HCEC 1CT (cell line): ENCODE measurements around the gene L3MBTL2.
A peak's percentile ranks its signal among the peaks of the same experiment; 100 is the strongest.
"Not testable (repeated sequence)": the region's sequence is repeated elsewhere in the genome, so short reads cannot be mapped to it uniquely, and the experiment has no call there.

ENCODE experiments used
- DNase-seq: peaks from one replicate; pipeline ENCODE4 v3.0.0-alpha.2; 2017

L3MBTL2 gene

DNA sequence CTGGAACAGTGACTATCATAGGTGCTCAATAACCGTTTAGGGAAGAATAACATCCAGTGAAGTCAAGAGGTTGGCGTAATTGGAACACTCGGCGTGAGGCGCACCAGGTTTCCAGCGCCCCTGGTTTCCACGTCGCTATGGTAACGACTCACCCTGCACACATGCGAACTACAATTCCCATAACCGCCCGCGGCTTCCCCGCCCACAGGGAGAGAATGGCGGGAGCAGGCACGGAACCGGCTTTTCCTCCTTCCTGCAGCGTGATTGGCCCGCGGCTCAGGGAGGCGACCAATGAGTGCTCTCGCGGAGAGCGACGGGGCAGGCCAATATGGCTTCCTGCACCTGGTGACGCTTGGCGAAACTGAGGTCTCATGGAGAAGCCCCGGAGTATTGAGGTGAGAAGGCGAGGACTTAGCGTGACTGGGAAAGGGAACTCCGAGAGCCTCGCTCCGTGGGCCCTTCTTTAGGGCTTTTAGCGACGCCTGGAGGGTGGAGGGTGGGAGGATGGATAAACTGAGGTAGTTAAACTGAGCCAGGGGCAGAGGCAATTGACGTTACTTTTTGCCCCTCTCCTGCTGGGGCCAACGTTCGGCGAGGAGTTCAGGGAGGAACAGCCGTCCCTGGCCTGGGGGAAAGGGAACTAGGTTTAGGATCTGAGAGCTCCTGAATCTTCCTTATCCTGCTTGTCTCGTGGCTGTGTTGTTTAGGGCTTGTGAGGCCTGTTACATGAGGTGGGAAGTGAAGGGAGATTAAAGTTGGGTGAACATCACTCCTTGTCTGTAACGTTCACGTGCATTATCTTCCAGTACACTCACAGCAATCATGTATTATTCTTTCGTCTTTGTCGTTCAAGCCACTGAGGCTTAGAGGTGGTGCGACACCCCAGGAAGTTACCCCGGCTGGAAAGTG is at the start of gene L3MBTL2:
TSS of gene L3MBTL2 (plus strand) at position 321 of the 909 bp plus-strand sequence. CDS start at position 372, 51 bp downstream.
- peak; percentile 91 for DNase-seq

DNA sequence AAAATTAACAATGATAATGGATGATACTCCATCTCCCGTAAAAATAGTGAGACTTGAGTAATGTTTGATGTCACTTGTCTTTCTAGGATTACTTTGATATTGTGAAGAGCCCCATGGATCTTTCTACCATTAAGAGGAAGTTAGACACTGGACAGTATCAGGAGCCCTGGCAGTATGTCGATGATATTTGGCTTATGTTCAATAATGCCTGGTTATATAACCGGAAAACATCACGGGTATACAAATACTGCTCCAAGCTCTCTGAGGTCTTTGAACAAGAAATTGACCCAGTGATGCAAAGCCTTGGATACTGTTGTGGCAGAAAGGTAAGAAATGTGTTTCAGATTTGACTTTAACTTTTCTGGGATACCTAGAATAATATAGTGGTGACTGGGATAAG is 48.0 kb upstream of the L3MBTL2 start:
- DNase-seq, result no peak

DNA sequence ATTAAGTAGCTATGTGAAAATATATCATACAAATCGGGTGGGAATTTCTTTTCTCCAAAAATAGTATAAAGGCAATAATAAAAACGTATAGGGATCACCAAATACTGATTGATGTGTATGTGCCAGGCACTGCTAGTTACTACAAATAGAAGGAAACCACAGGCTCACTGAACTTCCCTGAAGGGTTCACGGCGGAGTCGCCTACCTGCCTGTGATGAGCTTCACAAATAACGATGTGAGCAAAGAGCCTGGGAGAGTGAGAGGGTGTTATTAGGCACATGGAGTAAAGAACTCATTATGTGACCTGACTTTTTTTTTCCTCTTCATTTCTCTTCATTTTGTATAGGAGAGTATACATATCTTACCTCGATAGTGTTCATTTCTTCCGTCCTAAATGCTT is 36.0 kb upstream of the L3MBTL2 start:
- DNase-seq, result no peak

DNA sequence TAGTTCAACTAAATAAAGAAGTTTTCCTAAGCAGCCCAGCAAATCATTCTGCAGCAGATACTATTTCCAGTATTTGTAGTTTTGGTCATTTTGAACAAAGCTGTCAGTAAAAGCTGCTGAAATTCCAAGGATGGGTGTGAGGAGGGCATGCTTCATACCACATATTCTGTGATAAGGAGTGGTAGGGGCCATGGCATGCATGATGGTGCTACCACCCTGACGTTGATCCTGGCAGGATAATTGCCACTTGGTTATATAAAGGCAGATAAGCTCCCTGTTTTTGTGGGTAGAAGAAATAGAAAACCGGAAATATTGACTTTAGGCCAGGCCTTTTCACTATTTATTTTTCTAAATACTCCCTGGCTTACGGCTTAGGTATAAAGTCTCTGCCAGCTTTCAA is 33.1 kb upstream of the L3MBTL2 start:
- DNase-seq, result no peak

DNA sequence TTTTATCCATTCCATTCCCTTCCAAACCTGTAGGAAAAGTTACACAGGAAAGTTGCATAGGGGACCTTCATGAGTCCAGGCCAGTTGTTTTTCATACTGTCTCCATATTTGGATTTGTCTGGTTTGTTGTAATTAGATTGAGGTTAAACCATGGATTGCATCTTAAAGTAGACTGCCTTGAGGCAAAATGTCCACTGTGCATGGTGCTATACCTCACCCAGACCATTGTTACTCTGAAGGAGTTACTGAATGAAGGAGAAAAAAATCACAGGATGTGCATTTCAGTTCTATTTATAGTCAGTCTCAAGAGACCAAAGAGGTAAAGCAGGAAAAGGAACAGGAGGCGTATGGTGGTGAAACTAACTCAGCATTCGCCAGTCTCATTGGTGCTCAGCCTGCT is 29.6 kb upstream of the L3MBTL2 start:
- no peak for DNase-seq

DNA sequence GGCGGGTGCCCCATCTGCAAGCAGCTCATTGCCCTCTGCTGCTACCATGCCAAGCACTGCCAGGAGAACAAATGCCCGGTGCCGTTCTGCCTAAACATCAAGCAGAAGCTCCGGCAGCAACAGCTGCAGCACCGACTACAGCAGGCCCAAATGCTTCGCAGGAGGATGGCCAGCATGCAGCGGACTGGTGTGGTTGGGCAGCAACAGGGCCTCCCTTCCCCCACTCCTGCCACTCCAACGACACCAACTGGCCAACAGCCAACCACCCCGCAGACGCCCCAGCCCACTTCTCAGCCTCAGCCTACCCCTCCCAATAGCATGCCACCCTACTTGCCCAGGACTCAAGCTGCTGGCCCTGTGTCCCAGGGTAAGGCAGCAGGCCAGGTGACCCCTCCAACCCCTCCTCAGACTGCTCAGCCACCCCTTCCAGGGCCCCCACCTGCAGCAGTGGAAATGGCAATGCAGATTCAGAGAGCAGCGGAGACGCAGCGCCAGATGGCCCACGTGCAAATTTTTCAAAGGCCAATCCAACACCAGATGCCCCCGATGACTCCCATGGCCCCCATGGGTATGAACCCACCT is 28.0 kb upstream of the L3MBTL2 start:
- no peak for DNase-seq

DNA sequence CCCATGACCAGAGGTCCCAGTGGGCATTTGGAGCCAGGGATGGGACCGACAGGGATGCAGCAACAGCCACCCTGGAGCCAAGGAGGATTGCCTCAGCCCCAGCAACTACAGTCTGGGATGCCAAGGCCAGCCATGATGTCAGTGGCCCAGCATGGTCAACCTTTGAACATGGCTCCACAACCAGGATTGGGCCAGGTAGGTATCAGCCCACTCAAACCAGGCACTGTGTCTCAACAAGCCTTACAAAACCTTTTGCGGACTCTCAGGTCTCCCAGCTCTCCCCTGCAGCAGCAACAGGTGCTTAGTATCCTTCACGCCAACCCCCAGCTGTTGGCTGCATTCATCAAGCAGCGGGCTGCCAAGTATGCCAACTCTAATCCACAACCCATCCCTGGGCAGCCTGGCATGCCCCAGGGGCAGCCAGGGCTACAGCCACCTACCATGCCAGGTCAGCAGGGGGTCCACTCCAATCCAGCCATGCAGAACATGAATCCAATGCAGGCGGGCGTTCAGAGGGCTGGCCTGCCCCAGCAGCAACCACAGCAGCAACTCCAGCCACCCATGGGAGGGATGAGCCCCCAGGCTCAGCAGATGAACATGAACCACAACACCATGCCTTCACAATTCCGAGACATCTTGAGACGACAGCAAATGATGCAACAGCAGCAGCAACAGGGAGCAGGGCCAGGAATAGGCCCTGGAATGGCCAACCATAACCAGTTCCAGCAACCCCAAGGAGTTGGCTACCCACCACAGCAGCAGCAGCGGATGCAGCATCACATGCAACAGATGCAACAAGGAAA is 27.3 kb upstream of the L3MBTL2 start:
- no peak for DNase-seq

DNA sequence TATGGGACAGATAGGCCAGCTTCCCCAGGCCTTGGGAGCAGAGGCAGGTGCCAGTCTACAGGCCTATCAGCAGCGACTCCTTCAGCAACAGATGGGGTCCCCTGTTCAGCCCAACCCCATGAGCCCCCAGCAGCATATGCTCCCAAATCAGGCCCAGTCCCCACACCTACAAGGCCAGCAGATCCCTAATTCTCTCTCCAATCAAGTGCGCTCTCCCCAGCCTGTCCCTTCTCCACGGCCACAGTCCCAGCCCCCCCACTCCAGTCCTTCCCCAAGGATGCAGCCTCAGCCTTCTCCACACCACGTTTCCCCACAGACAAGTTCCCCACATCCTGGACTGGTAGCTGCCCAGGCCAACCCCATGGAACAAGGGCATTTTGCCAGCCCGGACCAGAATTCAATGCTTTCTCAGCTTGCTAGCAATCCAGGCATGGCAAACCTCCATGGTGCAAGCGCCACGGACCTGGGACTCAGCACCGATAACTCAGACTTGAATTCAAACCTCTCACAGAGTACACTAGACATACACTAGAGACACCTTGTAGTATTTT is 26.6 kb upstream of the L3MBTL2 start:
- DNase-seq, result no peak

DNA sequence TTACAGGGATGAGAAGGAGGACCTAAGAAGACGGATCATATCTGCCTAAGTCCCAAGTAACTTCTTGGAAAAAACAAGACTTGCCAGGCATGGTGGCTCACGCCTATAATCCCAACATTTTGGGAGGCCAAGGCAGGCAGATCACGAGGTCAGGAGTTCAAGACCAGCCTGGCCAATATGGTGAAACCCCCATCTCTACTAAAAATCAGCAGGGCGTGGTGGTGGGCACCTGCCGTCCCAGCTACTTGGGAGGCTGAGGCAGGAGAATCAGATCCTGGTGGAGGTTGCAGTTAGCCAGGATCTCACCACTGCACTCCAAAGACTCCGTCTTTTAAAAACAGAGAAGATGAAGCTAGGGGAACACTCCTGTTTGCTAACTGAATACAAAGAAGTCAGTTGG is 24.8 kb upstream of the L3MBTL2 start:
- DNase-seq, result not testable (repeated sequence)

DNA sequence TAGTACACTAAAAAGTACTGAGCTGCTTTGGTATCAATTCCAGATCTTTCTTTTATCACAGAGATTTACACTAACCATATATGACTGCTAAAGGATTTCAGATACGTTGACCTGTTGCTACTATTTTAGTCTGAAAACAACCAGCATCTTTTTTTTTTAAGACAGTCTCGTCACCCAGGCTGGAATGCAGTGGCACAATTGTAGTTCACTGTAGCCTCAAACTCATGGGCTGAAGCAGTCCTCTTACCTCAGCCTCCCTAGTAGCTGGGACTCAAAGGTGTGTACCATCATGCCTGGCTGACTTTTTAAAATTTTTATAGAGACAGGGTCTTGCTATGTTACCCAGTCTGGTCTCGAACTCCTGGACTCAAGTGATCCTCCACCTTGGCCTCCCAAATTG is 24.2 kb upstream of the L3MBTL2 start:
- no peak for DNase-seq

DNA sequence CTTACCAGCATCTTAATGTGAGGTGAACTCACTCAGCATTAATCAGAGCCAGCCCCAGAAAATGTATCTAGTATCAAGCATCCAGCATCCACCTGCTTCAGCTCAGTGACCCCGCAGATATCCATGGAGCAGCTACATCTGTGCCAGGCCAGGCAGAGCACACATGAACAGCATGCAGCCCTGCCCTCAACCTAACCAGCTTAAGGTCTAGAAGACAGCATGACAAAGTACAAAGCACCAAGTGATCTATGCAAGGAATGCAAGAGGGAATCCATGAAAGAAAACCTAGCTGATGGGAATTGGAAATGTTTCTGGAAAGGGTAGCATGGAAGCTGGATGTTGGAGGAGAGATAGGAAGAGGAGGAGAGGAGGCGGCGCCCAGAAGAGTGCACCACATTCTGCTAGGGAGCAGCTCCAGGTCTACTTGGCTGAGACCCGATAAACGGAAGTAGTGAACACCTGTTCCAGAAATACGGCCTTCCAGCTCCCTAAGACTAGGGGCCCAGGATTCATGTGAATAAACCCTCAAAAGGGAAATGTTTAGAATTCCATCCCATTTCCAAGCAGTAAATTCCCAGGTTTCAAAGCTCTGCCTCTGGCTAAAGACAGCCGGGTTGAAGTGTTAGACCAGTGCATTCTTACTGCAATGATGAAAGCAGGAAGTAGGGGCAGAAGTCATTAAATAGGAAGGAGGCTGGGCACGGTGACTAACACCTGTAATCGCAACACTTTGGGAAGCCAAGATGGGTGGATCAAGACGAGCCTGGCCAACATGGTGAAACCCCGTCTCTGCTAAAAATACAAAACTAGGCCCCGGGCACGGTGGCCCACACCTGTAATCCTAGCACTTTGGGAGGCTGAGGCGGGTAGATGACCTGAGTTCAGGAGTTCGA is 23.5 kb upstream of the L3MBTL2 start:
- peak; percentile 19 for DNase-seq

DNA sequence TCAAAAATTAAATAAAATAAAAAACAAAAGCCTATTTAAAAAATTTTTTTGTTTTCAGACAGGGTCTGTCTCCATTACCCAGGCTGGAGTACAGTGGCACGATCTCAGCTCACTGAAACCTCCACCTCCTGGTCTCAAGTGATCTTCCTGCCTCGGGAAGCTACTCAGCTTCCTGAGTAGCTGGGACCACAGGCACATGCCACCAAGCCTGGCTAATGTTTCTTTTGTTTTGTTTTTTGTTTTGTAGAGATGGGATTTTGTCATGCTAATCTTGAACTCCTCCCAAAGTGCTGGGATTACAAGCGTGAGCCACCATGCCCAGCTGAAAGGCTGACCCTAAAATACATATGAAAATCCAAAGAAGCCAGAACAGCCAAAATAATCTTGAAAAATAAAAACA is 20.4 kb upstream of the L3MBTL2 start:
- DNase-seq, result no peak

DNA sequence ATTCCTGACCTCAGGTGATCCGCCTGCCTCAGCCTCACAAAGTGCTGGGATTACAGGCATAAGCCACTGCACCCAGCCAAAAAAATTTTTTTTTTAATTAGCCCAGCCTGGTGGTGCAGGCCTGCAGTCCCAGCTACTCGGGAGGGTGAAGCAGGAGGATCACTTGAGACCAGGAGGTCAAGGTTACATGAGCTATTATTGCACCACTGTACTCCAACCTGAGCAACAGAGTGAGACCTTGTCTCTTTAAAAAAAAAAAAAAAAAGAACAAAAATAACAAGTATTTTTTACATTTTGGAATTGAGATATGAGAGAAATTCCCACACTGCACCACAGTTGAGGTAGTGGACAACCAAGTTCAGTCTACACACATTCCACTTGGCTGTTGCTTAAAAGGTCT is 13.6 kb upstream of the L3MBTL2 start:
- no peak for DNase-seq

DNA sequence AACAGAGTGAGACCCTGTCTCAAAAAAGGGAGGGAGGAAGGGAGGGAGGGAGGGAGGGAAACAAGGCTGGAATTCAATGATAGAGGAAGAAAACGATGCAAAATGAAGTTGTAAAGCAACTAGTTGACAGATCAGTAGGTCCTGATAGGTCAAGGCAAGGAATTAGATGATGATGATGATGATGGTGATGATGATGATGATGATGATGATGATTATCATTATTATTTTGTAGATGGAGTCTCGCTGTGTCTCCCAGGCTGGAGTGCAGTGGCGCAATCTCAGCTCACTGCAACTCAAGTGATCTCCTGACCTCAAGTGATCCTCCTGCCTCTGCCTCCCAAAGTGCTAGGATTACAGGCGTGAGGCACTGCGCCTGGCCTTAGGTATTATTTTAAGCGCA is 11.3 kb upstream of the L3MBTL2 start:
- DNase-seq, result no peak

DNA sequence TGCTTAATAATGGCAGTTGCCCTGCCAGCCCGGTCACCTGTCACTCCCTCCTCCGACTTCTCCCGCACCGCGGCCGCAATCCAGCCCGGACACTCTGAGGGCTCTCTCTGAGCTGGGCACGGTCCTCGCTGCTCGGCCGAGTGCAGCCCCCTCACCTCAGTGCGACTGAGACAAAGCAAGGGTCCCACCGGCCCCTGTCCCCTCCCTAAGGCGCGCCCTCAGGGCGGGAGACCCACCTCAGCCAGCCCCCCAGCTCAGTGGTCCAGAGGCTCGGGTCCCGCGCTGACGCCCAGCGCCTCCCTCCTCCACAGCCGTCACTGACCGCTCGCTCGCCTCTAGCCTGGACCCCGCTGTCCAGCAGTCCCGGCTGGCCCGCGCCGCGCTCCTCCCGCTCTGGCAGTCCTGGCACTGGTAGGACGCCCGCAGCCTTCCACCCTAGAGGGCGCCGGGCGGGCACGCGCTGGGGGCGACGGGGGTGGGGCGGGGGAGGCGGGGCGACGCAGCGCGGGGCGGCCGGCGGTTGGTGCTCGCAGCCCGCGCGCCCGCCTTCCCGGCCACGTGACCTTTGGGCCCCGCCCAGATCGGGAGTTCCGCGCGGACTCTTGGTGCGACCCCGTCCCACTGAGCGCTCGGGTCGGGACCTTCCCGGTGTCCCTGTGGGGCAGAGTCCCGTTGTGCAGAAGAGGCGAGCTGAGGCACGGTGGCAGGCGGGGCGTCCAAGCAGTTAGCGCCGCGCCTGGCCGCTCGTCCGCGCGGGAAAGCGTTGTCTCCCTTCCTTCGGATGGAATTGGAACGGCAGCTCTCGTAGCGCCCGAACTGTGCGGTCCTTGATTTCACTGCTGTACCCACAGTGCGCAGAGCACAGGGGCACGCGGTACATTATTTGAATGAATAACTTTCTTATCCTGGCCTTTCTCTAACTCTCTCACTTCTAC is 7.8 kb upstream of the L3MBTL2 start:
- DNase-seq, result peak; percentile 55

DNA sequence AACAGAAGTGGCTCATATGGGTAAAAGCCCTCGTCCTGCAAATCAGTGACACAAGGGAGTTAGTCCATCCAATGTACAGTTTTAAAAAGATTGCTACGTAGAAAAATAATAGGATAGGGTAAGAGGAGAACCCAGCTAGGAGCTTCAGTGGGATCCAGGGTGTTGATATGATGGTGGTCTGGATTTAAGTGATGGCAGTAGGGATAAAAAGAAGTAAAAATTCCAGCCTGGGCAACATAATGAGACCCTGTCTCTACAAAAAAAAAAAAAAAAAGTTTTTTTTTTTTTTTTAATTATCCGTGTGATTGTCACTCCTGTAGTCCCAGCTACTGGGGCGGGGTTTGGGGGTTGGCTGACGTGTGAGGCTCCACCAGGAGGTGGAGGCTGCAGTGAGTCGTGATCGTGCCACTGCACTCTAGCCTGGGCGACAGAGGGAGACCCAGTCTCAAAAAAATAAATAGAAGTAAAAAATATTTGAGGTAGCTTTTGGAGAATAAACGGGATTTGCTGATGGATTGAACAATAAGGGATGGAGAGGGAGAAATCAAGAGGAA is 7.0 kb upstream of the L3MBTL2 start:
- DNase-seq, result peak; percentile 21

DNA sequence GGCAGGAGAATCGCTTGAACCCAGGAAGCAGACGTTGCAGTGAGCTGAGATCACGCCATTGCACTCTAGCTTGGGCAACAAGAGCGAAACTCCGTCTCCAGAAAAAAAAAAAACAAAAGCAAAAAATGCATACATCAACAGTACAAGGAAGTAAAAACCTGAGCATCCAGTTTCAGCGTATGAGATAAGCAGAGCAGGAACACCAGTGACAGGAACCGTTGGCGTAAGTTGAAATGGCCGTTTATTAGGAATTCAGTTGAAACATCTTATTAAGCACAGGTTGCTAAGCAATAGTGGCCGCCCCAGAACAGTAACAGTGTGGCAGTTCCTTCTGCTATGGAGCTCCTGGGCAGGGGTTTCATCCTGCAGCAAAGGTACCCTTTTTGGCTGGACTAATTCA is 4.0 kb upstream of the L3MBTL2 start:
- no peak for DNase-seq

DNA sequence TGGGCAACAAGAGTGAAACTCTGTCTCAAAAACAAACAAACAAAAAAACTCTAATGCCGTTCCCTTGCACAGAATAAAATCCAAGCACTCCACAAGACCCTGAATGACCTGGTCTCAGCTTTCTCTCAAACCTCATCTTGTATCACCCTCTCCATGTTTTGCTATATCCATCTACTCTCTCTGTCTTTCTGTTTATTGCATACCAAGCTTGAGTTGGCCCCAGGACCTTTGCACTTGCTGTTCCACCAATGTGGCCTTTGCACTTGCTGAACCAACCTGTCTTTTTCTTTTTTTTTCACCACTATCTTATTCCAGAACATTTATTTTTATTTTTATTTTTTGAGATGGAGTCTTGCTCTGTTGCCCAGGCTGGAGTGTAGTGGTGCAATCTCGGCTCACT is 2.0 kb upstream of the L3MBTL2 start:
- no peak for DNase-seq

DNA sequence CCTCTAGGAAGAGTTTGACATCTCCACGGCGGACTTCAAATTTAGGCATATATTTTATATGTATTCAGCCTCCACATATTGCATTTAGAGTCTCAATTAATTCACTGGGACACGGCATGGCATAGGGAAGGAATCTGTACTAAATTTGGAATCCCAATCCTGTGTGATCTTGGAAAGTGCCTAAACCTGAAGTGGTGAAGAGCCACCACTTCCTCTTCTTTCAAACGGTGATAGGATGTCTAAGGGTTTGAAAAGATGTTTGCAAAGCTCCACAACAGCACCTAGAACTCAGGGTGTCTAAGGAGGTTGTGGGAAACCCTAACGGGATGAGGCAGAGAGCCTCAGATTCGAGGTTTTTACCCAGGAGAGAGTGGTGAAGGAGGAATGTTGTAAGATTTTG is 1.0 kb upstream of the L3MBTL2 start:
- DNase-seq, result no peak

DNA sequence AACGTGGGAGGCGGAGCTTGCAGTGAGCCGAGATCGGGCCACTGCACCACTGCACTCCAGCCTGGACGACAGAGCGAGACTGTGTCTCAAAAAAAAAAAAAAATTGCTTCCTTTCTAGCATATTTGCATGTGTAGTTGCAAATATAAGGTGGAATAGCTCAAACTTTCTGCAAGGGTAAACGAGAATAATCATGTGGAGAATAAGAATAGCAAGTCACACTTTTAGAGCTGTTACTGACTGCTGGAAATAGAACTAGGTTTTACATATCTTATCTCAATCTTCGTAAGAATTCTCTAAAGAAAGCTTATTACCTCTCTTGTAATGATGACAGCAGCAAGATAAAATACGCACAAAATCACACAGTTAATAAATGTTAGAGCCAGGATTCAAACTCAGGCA is 1.6 kb downstream of the L3MBTL2 start:
- DNase-seq, result no peak

DNA sequence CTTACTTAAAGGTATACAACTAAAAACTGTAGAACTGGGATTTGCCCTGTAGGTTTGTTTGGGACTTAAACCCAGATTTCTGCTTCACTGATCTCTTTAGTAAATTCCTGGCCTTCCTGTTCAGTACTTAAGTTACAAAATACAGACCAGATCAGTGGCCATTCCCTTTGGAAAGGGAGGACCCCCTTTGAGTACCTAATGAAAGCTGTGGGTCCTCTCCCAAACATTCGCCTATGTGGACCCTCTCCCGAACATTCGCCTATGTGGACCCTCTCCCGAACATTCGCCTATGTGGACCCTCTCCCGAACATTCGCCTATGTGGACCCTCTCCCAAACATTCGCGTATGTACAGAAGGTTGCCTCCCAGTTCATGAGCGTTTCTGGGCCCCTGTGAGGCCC is 10.3 kb downstream of the L3MBTL2 start:
- DNase-seq, result no peak
